DOHH2 (cell line): ENCODE data around the gene HLA-F.

Experiments used
- CTCF ChIP-seq: fragments of 200-600 bp; sonication (generic); IDR thresholded peaks from one replicate; pipeline ENCODE4 v1.5.1; 2014; ENCODE audit warnings: antibody characterized with exemption, mild to moderate bottlenecking, low read depth, low read length; ENCODE audit not compliant: poor library complexity, severe bottlenecking
- EZH2phosphoT487 ChIP-seq: fragments of 200-600 bp; sonication (generic); IDR thresholded peaks from 2 replicates; pipeline ENCODE4 v1.6.1; 2017; ENCODE audit warnings: borderline replicate concordance, mild to moderate bottlenecking, antibody characterized with exemption, low read length, moderate library complexity, mixed read lengths

GRCh38 chr6:29739882-29740261, 16.6 kb downstream of the HLA-F start:
- TF ChIP-seq CTCF, result no peak
- no peak for TF ChIP-seq EZH2phosphoT487
